DOHH2 (cell line): ENCODE measurements around the gene PKIG.

Experiments used
- EZH2phosphoT487 ChIP-seq: fragments of 200-600 bp; sonication (generic); IDR thresholded peaks from 2 replicates; pipeline ENCODE4 v1.6.1; 2017; ENCODE audit warnings: borderline replicate concordance, mild to moderate bottlenecking, antibody characterized with exemption, low read length, moderate library complexity, mixed read lengths
- TF ChIP-seq, protein P1 (sequence below): fragments of 200-600 bp; sonication (generic); IDR thresholded peaks from one replicate; pipeline ENCODE4 v1.5.1; 2014; ENCODE audit warnings: antibody characterized with exemption, mild to moderate bottlenecking, low read depth, low read length; ENCODE audit not compliant: poor library complexity, severe bottlenecking

DNA sequence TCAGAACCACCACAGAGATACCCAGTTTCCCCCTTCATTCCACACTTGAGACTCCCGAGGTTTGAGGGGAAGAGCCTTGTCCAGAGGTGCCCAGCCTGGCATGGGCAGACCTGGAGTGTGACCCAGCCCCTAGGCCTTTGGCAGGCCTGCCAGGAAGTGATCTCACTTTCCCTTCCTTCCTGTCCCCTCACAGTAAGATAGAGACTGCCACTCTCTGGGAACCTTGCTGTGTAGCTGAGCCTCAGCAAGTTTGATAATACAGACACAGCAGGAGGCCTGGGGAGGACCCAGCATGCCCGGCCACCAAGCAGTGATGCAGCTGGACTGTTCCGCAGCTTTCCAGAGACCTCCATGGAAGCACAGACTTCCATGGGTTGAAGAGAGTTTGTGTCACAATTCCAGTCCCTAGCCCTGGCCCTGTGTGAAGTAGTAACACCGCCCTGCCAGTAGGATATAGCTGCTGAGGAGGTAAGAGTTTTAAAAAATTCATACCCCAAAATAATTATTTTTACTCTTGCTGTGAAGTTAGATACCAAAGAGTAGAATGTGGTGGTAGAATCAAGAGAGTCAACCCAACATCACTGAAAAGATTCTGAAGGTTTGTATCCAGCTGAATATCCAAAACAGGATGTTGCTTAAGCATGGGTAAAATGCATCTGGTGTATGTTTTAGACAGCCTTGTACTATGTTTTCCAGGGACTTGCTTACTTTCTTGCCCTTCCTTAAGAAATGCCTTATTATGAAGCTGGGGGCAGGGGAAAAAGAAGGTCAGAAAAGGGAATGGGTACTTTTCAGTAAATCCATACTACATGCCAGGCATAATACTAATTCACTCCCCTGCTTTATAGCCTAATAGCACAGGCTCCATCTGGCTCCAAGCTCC, 16.3 kb downstream of the PKIG start:
- TF ChIP-seq, protein P1, sequence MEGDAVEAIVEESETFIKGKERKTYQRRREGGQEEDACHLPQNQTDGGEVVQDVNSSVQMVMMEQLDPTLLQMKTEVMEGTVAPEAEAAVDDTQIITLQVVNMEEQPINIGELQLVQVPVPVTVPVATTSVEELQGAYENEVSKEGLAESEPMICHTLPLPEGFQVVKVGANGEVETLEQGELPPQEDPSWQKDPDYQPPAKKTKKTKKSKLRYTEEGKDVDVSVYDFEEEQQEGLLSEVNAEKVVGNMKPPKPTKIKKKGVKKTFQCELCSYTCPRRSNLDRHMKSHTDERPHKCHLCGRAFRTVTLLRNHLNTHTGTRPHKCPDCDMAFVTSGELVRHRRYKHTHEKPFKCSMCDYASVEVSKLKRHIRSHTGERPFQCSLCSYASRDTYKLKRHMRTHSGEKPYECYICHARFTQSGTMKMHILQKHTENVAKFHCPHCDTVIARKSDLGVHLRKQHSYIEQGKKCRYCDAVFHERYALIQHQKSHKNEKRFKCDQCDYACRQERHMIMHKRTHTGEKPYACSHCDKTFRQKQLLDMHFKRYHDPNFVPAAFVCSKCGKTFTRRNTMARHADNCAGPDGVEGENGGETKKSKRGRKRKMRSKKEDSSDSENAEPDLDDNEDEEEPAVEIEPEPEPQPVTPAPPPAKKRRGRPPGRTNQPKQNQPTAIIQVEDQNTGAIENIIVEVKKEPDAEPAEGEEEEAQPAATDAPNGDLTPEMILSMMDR: no peak
- no peak for TF ChIP-seq EZH2phosphoT487
